NCI-H2196 treated with DMSO at 0.1 percent for 48 hours (cell line): ENCODE results near the gene NT5C3A.

Source experiments
- DNase-seq: peaks from one replicate; lab custom pipeline; 2025; ENCODE audit not compliant: unreplicated experiment; lab: John Stamatoyannopoulos, UW

The NT5C3A gene

DNA sequence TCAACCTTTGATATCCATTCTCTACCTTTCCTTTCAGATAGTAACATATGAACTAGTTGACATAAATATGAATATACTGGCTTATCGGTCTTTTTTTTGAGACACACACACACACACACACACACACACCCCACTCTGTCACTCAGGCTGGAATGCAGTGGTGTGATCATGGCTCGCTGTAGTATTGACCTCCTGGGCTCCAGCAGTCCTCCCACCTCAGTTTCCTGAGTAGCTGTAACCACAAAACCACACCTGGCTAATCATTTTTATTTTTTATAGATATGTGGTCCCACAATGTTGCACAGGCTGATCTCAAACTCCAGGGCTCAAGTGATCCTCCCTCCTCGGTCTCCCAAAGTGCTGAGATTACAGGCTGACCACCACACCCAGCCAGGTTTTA, 14.2 kb upstream of the NT5C3A start:
- DNase-seq: no peak

DNA sequence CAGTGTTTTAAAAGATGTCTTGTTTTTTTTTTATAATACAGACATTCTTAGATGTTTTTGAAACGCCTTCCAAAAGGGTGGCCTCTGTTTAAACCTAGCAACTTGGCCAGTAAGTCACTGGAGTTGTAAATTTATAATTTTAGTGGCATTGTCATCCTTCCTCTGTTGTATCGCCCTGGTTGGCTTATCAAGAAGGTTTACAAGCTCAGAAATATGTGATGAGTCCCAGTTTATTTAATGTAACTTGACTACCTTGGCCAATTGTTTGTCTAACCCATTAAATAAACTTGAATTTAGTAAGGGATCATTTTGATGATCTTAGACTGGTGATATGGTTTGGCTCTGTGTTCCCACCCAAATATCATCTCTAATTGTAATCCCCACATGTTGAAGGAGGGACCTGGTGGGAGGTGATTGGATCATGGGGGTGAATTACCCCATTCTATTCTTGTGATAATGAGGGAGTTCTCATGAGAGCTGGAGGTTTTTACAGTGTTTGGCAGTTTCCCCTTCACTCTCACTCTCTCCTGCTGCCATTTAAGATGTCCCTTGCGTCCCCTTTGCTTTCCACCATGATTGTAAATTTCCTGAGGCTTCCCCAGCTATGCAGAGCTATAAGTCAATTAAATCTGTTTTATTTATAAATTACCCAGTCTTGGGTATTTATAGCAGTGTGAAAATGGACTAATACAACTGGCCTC, 13.4 kb upstream of the NT5C3A start:
- DNase-seq: no peak

DNA sequence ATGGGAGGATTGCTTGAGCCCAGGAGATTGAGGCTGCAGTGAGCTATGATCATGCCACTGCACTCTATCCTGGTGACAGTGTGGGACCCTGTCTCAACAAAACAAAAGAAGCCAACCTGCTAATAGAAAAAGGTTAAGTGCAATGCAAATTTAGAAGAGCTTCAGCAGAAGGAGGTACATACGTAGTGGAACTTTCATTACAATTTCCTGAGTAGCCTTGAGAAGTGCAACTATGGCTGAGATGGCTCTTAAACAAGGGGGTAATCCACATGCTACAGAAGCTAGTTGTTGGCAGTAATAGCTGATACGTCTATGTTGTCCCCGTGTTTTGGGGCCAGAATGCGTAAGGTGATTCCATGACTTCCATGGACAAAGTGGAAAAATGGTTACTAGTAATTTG, 10.7 kb upstream of the NT5C3A start:
- DNase-seq: no peak

DNA sequence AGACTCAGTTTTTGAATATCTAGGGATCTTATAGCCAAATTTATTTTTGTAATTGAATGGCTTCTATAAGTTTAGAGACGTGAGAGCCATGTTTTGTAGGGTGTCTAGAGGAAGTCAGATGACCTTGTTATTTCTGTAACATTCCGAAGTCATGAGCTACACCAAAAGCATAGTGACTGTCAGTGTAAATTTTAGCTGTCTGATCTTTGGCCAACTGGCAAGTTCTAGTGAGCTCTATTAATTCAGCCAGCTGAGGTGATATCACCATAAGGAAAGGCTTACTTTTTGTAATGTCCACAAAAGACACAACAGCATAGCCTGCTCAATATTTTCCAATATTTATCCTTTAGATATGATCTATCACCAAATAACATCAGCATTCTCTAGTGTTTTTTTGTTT, 9.9 kb upstream of the NT5C3A start:
- DNase-seq: no peak

DNA sequence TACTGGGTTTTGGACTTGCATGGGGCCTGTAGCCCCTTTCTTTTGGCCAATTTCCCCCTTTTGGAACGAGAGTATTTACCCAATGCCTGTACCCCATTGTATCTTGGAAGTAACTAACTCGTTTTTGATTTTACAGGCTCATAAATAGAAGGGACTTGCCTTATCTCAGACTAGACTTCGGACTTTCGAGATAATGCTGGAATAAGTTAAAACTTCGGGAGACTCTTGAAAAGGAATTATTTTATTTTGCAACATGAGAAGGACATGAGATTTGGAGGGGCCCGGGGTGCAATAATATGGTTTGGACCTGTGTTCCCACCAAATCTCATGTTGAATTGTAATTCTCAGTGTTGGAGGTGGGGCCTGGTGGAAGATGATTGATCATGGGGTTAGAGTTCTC, 8.3 kb upstream of the NT5C3A start:
- DNase-seq: no peak

DNA sequence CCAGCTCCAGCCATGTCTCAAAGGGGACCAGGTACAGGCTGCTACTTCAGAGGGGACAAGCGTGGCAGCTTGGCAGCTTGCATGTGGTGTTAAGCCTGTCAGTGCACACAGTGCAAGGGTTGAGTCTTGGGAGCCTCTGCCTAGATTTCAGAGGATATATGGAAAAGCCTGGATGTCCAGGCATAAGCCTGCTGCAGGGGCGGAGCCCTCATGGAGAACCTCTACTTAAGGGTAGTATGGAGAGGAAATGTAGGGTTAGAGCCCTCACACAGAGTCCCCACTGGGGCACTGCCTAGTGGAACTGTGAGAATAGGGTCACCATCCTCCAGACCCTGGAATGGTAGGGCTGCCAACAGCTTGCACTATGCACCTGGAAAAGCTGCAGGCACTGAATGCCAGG, 7.7 kb upstream of the NT5C3A start:
- DNase-seq: no peak

DNA sequence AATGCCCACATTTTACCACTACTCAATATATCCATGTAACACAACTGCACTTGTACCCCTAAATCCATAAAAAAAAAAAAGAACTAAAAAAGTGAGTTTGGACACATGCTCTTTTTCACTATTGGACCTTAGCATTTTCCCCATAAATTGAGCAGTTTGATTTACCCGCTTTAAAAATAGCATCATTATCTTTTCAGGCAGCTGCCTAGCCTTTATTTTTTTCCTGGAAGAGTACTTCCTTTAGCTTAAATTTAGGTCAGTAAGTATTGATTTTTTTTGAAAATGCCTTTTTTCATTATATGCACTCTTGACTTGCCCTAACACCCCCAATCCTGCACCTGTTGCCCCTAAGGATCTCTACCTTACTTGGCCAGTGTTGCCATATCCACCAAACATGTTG, 5.3 kb upstream of the NT5C3A start:
- no peak for DNase-seq

DNA sequence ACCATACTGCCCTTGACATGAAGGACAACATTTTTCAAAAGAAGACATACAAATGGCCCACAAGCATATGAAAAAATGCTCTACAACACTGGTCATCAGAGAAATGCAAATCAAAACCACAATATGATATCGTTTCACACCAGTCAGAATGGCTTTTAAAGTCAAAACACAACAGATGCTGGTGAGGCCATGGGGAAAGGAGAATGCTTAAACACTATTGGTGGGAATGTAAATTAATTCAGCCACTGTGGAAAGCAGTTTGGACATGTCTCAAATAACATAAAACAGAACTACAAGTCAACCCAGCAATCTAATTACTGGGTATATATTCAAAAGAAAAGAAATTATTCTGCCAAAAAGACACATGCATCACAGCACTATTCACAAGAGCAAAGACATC, 4.2 kb upstream of the NT5C3A start:
- DNase-seq: no peak

DNA sequence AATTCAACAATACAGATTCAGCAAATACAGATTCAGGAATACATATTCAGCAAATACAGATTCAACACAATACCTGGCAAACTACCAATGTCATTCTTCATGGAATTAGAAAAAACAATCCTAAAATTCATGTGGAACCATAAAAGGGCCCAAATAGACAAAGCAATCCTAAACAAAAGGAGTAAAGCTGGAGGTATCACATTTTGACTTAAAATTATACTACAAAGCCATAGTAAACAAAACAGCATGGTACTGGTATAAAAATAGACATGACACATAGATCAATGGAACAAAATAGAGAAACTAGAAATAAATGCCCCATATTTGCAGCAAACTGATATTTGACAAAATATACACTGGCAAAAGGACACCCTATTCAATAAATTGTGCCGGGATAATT, 3.4 kb upstream of the NT5C3A start:
- DNase-seq: no peak

DNA sequence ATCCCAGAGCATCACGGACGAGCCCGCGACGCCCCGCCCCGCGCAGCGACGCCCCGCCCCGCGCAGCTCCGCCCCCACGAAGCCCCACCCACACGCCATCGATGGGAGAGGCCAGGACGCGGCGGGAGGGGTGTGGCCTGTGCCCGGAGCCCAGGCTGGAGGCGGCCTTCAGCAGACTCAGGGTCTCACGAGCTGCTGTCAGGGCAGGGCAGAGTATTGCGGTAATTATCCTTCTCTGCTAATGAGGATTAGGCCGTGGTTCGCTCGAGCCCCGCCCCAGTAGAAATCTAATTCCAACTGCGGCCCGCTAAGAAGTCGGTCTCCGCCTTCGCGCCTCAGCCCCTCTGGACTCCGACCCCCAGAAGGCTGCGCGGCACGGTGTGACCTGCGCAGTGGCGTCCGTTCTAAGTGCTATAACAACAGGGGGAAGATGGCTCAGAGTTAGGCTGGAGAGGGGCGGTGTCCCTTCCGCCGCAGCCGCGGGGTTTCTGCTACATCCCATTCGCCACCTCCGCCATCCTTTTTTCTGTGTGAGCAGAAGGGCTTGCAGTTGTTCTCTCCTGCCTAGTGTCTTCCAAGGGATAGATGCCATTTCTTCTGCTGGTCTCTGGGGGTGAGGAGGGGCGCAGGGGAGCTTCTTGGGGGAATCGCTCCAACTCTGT, 337 bp upstream of the NT5C3A start:
- DNase-seq: peak; percentile 92

DNA sequence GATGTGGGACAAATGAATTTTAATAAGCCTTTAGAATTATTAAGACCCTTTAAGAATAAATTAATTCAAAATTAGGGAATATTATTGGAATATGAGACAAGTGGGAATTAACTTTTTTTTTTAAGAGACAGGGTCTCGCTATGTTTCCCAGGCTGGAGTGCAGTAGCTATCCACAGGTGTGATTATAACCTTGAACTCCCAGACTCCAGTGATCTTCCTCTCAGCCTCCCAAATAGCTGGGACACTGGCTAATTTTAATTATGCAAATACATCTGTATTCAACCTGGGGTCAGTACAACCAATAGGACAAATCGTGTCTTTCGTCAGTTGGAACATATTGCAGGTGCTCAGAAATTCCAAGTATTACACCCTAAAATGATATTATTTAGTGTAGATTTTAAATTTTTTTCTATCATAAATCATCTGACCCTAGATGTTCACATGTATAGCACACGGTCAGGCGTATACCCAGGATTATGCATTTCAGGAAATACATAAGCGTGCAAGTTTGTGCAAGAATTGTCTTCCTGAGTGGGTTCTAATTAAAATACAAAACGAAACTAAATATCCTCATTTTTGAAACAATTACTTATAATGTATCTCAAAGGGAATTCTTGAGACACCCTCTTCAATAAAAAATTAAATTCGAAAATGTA, 1.2 kb downstream of the NT5C3A start:
- no peak for DNase-seq

DNA sequence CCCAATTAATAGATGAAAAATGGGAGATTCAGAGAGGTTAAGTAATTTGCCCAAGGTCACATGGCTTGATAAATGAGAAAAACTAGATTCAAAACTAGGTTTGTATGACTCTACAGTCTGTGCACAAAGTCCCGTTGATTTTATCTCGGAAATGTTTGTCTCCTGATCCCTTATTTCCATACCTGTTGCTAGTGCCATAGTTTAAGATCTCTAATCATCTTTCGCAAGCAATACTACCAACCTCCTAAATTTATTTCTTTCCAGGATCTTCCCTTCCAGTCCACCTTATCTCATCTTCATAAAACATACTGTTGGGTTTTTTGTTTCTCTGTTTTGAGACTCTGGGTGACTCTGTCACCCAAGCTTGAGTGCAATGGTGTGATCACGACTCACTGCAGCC, 2.9 kb downstream of the NT5C3A start:
- no peak for DNase-seq

DNA sequence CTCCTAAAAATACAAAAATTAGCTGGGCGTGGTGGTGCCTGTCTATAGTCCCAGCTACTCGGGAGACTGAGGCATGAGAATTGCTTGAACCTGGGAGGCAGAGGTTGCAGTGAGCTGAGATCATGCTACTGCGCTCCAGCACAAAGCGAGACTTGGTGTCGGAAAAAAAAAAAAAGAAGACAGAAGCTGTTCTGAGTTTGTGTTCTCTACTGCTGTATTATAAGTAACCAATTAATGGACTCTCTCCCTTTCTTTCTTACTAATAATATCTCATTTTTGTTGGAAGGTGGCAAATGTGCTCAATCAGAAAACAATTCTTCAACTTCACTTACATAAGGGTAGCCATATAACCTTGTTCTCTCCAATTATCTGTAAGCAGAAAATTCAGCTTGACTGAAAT, 7.4 kb downstream of the NT5C3A start:
- DNase-seq: no peak

DNA sequence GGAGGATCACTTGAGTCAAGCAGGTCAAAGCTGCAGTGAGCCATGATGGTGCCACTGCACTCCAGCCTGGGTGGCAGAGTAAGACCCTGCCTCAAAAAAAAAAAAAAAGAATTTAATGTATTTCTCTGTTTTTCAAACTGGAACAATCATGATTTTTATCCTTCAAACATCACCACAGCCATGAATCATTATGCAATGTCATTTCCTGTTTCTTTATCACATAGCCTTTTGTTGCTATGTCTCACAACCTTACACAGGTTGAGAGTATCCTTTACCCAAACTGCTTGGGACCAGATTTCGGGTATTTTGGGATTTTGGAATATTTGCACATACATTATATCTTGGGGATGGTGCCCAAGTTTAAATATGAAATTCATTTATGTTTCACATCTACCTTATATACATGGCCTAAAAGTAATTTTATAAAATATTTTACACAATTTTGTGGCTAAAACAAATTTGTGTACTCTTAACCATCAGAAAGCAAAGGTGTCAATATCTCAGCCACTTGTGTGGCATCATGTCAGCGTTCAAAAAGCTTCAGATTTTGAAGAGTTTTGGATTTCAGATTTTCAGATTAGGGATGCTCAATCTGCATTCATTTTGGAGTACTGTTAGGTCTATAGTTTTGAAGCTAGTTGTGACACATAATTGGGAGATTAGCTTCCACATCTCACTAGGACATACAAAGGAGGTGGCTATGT, 8.2 kb downstream of the NT5C3A start:
- no peak for DNase-seq

DNA sequence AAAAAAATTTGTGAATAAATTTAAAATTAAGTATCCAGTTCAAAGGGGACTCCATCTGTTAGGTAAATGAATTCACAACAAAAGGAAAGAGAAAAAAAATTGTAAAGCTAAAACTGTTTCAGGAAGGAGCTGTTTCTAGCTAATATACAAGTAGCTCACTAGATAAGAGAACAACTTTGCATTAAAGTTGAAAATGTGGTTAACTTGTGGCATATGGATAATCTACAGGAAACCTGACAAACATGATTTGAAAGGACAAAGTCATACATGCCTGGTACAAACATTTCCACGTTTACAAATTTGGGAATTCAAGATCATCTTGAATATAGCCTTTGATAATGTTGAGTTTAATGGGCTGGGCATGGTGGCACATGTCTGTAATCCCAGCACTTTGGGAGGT, 8.9 kb downstream of the NT5C3A start:
- no peak for DNase-seq

DNA sequence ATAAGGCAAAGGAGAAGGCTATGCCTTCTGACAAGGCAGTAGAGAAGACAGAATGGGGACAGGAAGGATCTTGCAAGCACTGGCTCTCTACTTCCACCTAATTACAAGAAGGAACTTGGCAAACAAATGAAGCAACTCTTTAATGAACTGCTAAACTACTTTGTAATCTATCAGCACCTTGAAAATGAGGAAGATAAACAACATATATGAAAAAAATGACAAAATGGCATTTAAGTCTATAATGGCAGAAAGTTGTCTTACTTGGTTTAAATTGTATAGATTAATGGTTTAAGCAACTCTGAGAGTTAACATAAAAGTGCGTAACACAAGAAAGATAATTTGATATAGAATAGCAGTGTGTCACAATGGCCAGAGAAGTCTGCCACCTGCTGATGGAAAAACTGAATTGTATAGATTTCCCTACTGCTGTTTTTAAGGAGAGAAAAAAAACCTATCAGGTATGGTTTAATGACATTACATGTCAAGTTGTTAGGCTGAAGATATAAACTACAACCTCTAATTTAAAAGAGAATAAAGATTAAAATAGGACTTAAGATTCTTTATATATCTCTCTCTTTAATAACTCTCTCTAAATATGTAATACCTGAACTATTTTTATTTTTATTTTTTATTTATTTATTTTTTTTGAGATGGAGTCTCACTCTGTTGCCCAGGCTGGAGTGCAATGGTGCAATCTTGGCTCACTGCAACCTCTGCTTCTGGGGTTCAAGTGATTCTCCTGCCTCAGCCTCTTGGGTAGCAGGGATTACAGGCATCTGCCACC, 11.8 kb downstream of the NT5C3A start:
- DNase-seq: peak; percentile 24

DNA sequence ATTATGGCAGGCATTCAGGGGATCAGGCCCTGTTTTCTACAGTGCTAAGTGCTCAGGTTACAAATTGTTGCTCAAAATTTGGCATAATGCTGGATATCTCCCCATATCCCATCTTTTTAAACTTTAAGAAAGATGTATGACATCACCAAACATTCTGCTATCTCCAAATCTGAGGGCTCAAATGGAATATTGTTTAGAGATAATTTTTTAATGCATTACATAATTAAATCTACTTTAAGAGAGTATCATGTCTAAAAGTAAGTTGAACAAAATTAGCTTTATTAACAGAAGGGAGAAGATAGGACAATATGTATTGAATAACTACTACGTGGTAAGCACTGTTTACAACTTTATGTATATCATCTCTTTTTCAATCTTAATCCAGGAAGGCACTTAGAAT, 13.9 kb downstream of the NT5C3A start:
- no peak for DNase-seq

DNA sequence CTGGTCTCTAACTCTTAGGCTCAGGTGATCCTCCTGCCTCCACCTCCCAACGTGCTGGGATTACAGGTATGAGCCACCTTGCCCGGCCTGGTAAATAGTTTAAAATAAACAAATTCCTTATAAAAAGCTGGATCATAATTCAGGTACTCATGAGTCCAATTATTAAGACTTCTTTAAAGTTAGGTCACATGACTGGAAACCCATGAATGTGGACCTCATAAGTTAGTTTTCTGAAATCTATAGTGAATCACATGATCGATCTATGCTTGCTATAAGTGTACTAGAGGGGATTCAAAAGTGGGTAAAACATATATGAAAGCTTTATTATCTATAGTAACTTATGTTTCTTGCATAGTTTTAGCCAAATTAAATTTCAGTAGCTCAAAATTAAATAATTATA, 14.3 kb downstream of the NT5C3A start:
- no peak for DNase-seq

DNA sequence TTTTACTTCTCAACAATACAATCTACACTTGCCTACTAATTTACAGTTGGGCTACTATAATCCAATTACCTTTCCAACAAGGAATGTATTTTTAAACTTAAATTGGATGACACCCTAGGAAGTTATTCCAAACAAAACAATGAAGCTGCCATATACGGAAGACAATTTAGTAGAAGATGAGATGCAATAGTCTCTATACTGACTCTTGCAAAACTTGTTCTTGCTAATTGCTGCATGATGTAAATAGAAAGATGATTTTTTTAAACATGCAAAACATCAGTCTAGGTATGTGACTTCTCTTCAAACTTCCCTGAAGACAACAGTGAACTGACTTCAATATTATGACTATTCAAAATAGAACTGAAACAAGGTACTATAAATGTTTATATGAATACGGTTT, 17.6 kb downstream of the NT5C3A start:
- DNase-seq: no peak

DNA sequence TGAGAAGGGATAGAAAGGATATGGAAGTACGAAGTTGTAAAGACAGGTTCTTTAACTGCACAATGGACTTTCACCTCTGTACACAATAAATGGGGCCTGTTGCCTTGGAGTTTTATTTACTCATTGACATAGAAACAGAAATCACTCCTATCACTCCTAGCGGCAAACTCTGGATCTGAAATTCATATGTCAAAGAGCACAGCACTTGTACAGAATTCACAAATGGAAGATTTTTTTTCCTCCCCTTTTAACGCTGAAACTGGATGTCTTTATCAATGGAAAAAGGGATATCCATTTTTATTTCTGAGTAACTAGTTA, 18.2 kb downstream of the NT5C3A start:
- no peak for DNase-seq
